Progenitor cell of endocrine pancreas (in vitro differentiated cells): ENCODE data around the gene MTARC2. TPM values are rescaled to one million over a fixed set of nuclear protein-coding genes. Genes with fewer than 3 reads are reported as not detected.
A peak's percentile ranks its signal among the peaks of the same experiment; 100 is the strongest.

Experiments used
- DNase-seq: peaks from one replicate; pipeline ENCODE4 v3.0.0; 2021; ENCODE audit warnings: low spot score; ENCODE audit not compliant: unreplicated experiment
- H3K27ac Mint-ChIP-seq: 2 replicates; pipeline ENCODE4 v1.8.0; 2021; ENCODE audit warnings: mild to moderate bottlenecking, moderate library complexity, mixed read lengths
- H3K27me3 Mint-ChIP-seq: 2 replicates; pipeline ENCODE4 v1.8.0; 2021; ENCODE audit warnings: mixed read lengths
- H3K36me3 Mint-ChIP-seq: 2 replicates; pipeline ENCODE4 v1.8.0; 2022; ENCODE audit warnings: mixed read lengths; ENCODE audit not compliant: insufficient read depth
- H3K4me1 Mint-ChIP-seq: 2 replicates; pipeline ENCODE4 v1.8.0; 2021; ENCODE audit warnings: low read depth, mixed read lengths
- H3K4me3 Mint-ChIP-seq: 2 replicates; pipeline ENCODE4 v1.8.0; 2021; ENCODE audit warnings: low read depth, mild to moderate bottlenecking, moderate library complexity, mixed read lengths
- H3K9me3 Mint-ChIP-seq: 2 replicates; pipeline ENCODE4 v1.8.0; 2021; ENCODE audit warnings: low read depth, mixed read lengths
- CTCF ChIP-seq: fragments of 200-600 bp; sonication (generic); IDR thresholded peaks from one replicate; pipeline ENCODE4 v1.5.0; 2021; ENCODE audit warnings: antibody characterized with exemption, mild to moderate bottlenecking; ENCODE audit not compliant: unreplicated experiment
- total RNA-seq: library from RNA; stranded (reverse); gene quantifications from 2 replicates; pipeline ENCODE4 v1.2.1, GENCODE V29; 2021

Gene MTARC2
- total RNA-seq, 1 donor from 2014 or later = 14.3 TPM

GRCh38 chr1:220803401-220804201, 55.5 kb downstream of the MTARC2 start:
- Mint-ChIP-seq H3K27me3 (no peaks in the 10 kb centered on the region), H3K4me1 (no peaks in the 10 kb centered on the region)

GRCh38 chr1:220804202-220804586, 56.1 kb downstream of the MTARC2 start:
- H3K4me3 Mint-ChIP-seq = no peak overlapping the region
- H3K4me1 Mint-ChIP-seq = no peaks in the 10 kb centered on the region
- no peaks in the 10 kb centered on the region for H3K27me3 Mint-ChIP-seq
- H3K9me3 Mint-ChIP-seq = no peaks in the 10 kb centered on the region
- peaks cover 14% of the 10 kb centered on the region for H3K36me3 Mint-ChIP-seq
- DNase-seq = no peak
- H3K27ac Mint-ChIP-seq = no peak overlapping the region
- no peak for TF ChIP-seq CTCF

More at GRCh38 chr1:220803401-220804201, 55.5 kb downstream of the MTARC2 start:
- Mint-ChIP-seq H3K9me3 (no peaks in the 10 kb centered on the region), H3K27ac (no peak overlapping the region), H3K4me3 (no peak overlapping the region), H3K36me3 (peaks cover 14% of the 10 kb centered on the region)
- no peak for DNase-seq
- peak; percentile 87 for TF ChIP-seq CTCF

GRCh38 chr1:220806408-220806807, 58.3 kb downstream of the MTARC2 start:
- H3K27ac Mint-ChIP-seq = peak overlapping the region; percentile 45
- no peaks in the 10 kb centered on the region for H3K9me3 Mint-ChIP-seq
- no peak overlapping the region for H3K4me3 Mint-ChIP-seq
- peaks cover 21% of the 10 kb centered on the region for H3K36me3 Mint-ChIP-seq
- no peaks in the 10 kb centered on the region for H3K4me1 Mint-ChIP-seq
- TF ChIP-seq CTCF = no peak
- DNase-seq = no peak
- no peaks in the 10 kb centered on the region for H3K27me3 Mint-ChIP-seq

- no peaks in the 10 kb centered on the region for H3K27me3 Mint-ChIP-seq
- no peak overlapping the region for H3K4me3 Mint-ChIP-seq
- no peak for TF ChIP-seq CTCF
- no peak for DNase-seq
- no peaks in the 10 kb centered on the region for H3K9me3 Mint-ChIP-seq
- no peak overlapping the region for H3K27ac Mint-ChIP-seq
- H3K4me1 Mint-ChIP-seq = no peaks in the 10 kb centered on the region
- peaks cover 27% of the 10 kb centered on the region for H3K36me3 Mint-ChIP-seq
These were observed 59.6 kb downstream of the MTARC2 start for GRCh38 chr1:220807726-220808125.

- Mint-ChIP-seq H3K4me3 (no peak overlapping the region), H3K4me1 (no peaks in the 10 kb centered on the region)
These were observed 60.4 kb downstream of the MTARC2 start for GRCh38 chr1:220808345-220809186.

More at GRCh38 chr1:220808345-220809186, 60.4 kb downstream of the MTARC2 start:
- no peaks in the 10 kb centered on the region for H3K27me3 Mint-ChIP-seq
- peaks cover 33% of the 10 kb centered on the region for H3K36me3 Mint-ChIP-seq
- no peak overlapping the region for H3K27ac Mint-ChIP-seq
- no peak for DNase-seq
- no peak for TF ChIP-seq CTCF
- H3K9me3 Mint-ChIP-seq = no peaks in the 10 kb centered on the region
